ENCODE measurements around the gene PLCD1. TPM values are rescaled to one million over a fixed set of nuclear protein-coding genes. Genes with fewer than 3 reads are reported as not detected.

Gene PLCD1
- total and polyA plus RNA-seq, 2 experiments from 2014 or later = 16.0 to 24.4 TPM

- H3K27ac ChIP-seq (ENCODE audit: low read depth) = no peak overlapping the region
- no peaks in the 10 kb centered on the region for H3K79me2 ChIP-seq (replicated peaks; ENCODE audit: insufficient read depth)
- no peaks in the 10 kb centered on the region for H3F3A ChIP-seq (replicated peaks; ENCODE audit: low read depth)
- H3K36me3 Mint-ChIP-seq (ENCODE audit: low read depth) = peaks cover 2% of the 10 kb centered on the region; the same call in 1 of the 3 replicates
- no peak overlapping the region for H3K27ac Mint-ChIP-seq
- H3K27me3 ChIP-seq (ENCODE audit: insufficient read depth) = no peaks in the 10 kb centered on the region
- TF ChIP-seq ZNF114 (CRISPR knock-in tag; IDR thresholded peaks at IDR 0.05) (no peak), JUNB (IDR thresholded peaks at IDR 0.05; ENCODE audit: unreplicated experiment) (no peak), CREB1 (CRISPR knock-in tag; IDR thresholded peaks at IDR 0.05; ENCODE audit: low read depth) (no peak), ZNF462 (CRISPR knock-in tag; IDR thresholded peaks at IDR 0.05) (no peak), STAT1 (IDR thresholded peaks at IDR 0.05; ENCODE audit: unreplicated experiment) (no peak), EZH2phosphoT487 (IDR thresholded peaks at IDR 0.05; ENCODE audit: unreplicated experiment) (no peak), CTCF (conservative IDR thresholded peaks at IDR 0.05; ENCODE audit: low read depth in 2 of 2) (no peak), NANOG (IDR thresholded peaks at IDR 0.05; ENCODE audit: borderline replicate concordance) (no peak), EZH2 (IDR thresholded peaks at IDR 0.05; ENCODE audit: low read depth, unreplicated experiment) (no peak), ETS1 (IDR thresholded peaks at IDR 0.05) (no peak), ZNF331 (CRISPR knock-in tag; IDR thresholded peaks at IDR 0.05; ENCODE audit: low read depth) (no peak), POLR2AphosphoS5 (IDR thresholded peaks at IDR 0.05; ENCODE audit: low read depth) (no peak), REST (IDR thresholded peaks at IDR 0.05; ENCODE audit: unreplicated experiment) (no peak)
- H3K9me2 ChIP-seq (ENCODE audit: insufficient read depth) = no peaks in the 10 kb centered on the region
- H3K27me3 Mint-ChIP-seq (ENCODE audit: insufficient read depth, low read depth, poor library complexity) = peaks cover 15% of the 10 kb centered on the region
- H3K9me3 Mint-ChIP-seq = no peaks in the 10 kb centered on the region
- no peak overlapping the region for H2AFZ ChIP-seq
- H3K36me3 ChIP-seq (ENCODE audit: insufficient read depth) = no peaks in the 10 kb centered on the region
- ATAC-seq (no peak), DNase-seq (ENCODE audit: low spot score) (no peak)
- no peak overlapping the region for H3K4me3 ChIP-seq
- H3K4me3 Mint-ChIP-seq = no peak overlapping the region
- peaks cover 9% of the 10 kb centered on the region; the same call in 2 of the 3 replicates for H3K4me1 Mint-ChIP-seq
- H3K4me1 ChIP-seq (ENCODE audit: insufficient read depth) = no peaks in the 10 kb centered on the region
- no peaks in the 10 kb centered on the region; the same call in 1 of the 2 replicates for H4K20me1 ChIP-seq (replicated peaks; ENCODE audit: insufficient read depth)
- H3K4me2 ChIP-seq = no peak overlapping the region
Observed at GRCh38 chr3:38008191-38008701, 21.2 kb downstream of the PLCD1 start.
